NCI-H524 treated with DMSO at 0.1 percent for 48 hours (cell line): ENCODE data around the gene TSC22D2.
A peak's percentile ranks its signal among the peaks of the same experiment; 100 is the strongest.

Experiments used
- DNase-seq: peaks from one replicate; lab custom pipeline; 2025; lab: John Stamatoyannopoulos, UW

The TSC22D2 gene

GRCh38 chr3:150412561-150413231 lies 4.6 kb downstream of the TSC22D2 start:
- peak; percentile 13 for DNase-seq

DNA sequence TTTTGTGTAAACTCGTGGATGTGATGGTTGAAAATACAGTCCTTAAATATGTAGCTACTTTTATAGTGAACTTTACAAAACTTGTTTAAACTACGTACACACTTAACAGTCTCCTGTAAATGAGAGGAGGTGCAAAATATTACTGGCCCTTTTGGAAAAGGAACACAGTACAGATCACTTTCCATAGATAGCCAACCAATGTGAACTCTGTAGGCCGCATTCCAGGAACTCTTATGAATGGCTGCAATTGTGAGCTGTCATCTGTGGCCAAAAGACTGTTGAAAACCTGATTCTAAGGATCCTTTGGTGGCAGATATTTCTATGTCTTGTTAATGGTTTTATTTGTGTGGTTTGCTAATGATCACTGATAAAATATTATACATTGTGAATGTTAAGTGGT lies 6.2 kb downstream of the TSC22D2 start:
- DNase-seq, result no peak

DNA sequence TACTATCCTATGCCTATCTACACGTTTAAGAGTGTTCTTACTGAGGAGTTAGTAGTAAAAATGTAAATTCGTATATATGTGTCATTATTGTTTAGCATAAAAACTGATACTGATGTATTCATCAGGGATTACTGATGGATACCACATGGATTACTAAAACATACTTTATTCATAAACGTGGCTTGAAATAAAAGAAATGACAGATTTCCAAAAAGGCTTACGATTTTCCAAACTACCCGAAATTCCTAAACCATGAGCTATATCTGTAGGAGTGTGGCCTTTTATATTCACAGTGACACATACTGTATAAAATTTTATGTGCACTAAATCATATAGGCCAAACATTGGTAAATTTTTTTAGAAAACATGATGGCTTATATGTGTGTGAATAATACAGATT lies 6.9 kb downstream of the TSC22D2 start:
- no peak for DNase-seq

DNA sequence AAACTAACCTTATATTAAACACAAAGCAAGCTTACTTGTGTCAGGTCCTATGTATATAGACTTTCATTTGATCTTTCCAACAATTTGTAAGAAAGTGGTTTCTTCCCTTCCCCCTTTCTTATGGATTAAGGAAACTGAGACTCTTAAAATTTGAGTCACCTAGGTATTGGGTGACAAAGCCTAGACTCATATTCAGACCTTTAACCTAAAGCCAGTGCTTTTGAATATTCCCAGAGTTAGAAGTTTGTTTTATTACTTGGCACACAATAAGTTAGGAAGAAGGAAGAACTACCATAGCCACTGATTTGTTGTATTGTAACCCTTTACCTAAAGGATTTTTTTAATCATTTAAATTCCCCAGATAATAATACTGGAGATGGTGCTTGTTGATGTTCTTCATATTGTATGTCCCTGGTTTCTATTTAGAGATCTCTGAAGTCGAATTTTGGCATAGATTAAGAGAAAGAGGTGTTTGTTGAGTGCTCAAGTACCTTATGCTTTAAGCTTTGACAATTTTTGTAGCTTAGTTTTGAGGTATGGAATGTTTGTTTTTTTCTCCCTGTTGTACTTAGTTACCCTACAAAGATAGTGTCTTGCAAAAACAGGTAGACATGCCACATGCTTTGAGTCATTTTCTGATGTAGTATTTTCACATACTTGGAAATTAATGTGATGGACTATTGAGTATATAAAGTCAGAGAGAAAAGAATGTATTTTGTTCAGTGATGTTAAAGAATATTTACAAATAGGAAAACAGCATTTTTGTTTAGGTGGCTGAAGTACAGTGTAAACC lies 11.2 kb downstream of the TSC22D2 start:
- no peak for DNase-seq

GRCh38 chr3:150419959-150420358 lies 11.9 kb downstream of the TSC22D2 start:
- DNase-seq, result peak; percentile 11

DNA sequence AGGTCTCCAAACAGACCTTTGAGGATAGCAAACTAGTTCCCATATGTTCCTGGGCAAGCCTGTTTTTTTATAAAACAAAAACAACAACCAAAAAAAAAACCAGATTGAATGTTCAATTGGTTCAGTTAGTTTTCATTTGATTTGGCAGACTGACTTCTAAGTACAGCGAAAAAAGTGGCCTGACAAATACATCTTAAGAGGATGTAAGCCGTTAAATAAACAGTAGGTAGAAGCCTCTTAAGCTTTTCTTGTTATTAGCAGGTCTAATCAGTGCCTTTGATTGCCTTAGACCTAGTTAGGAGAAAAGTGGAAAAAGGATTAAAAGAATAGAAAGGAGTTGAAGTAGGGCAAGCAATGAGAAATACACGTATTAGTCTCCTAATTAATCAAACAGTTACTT lies 13.2 kb downstream of the TSC22D2 start:
- DNase-seq, result no peak

GRCh38 chr3:150421799-150422548 lies 13.9 kb downstream of the TSC22D2 start:
- DNase-seq, result no peak

GRCh38 chr3:150422907-150423306 lies 14.8 kb downstream of the TSC22D2 start:
- no peak for DNase-seq

GRCh38 chr3:150423761-150424160 lies 15.7 kb downstream of the TSC22D2 start:
- no peak for DNase-seq

DNA sequence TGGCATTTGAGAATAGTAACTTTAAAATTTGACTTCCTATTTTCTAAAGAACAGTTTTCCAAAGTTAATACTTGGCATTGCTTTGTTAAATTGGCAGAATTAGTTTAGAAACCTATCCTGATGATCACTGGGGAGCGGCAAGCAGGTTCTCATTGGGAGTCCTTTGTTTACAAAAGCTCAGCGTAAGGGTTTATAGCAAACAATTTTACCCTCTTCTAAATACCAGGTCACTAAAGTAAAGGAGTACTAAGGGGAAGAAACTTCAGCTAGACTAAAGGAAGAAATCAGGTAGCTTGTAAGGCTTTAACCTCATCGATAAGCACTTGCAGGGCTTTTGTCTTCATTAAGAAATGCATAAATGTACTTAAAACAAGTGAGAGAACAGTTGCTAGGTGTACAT lies 18.2 kb downstream of the TSC22D2 start:
- no peak for DNase-seq

- no peak for DNase-seq
These were observed 20.5 kb downstream of the TSC22D2 start for GRCh38 chr3:150428562-150428961.

DNA sequence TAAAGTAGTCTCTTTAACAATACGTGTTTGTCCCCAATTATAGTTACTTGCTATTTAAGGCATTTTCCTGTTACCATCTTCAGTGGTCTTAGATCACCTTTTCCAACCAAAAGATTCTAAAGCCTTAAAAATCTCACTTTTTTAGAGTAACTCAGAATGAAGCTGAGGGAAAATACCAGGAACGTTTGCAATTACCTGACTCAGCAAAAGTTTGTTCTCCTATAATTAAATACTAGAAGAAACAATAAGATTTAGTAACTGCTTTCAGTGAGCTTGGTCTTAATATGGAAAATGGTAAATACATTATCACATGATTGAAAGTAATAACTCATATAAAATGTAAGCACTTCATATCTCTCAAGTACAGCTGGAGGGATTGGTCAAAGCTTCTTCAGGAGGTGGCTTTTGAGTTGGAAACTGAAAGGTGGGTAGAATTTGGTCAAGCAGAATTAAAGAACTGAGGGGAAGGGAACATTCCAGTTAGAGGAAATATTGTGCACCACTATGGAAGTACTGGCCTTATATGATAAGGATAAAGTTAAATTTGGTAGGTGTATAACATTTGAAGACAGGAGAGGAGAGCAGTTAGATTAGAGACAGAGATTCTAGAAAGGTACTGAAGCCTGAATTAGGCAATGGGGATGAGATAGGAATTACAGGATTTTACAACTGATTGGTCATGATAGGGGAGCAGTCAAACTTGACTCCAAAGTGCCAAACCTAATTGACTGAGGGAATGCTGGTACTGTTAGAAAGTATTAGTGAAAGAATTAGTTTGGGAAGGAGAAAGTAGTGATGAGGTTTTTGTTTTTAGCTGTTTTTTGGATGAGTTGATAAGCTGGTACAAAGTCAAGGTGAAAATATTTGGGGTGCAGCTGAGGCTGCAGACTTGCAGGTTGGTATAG lies 21.9 kb downstream of the TSC22D2 start:
- DNase-seq, result no peak

DNA sequence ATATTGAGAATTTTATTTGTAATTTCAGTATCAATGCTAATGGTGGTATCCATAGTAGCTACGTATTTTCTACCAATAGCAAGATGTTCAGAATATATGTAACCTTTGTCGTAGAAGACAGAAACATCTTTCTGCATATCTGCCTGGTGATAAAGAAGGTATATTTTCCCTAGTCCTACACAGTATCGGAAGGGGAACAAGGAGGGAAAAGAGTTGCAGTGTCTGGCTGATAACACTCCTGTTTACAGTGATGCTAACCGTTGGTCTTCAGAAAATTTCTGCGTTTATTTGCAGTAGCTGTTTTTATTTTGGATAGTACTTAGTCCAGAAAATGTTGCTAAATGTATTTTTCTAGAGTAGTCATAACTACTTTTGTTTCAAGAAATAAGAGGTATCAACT lies 25.2 kb downstream of the TSC22D2 start:
- no peak for DNase-seq

- DNase-seq, result no peak
These were observed 26.1 kb downstream of the TSC22D2 start for GRCh38 chr3:150434234-150434633.

GRCh38 chr3:150436161-150436560 lies 28.1 kb downstream of the TSC22D2 start:
- no peak for DNase-seq

GRCh38 chr3:150439657-150440056 lies 31.6 kb downstream of the TSC22D2 start:
- DNase-seq, result no peak

- no peak for DNase-seq
These were observed 35.2 kb downstream of the TSC22D2 start for GRCh38 chr3:150443331-150443741.

DNA sequence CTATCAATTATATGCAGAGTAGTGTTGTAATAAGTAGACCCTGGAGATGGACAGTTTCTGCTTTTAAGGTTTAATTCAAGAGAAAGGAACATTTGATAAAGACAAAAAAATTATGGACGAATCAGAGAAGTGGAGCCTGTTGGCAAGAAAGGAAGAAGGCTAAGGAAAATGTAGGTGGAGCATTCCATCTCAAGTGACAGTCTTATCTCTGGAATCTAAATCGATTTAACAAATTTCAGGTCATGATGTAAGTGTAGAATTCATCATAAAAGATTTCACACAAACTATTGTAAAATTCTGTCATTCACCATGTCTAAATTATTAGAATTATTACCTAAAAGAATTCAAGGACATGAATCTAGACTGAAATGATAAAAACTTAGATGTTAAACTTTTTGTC lies 36.3 kb downstream of the TSC22D2 start:
- no peak for DNase-seq

GRCh38 chr3:150446470-150446977 lies 38.4 kb downstream of the TSC22D2 start:
- DNase-seq, result no peak

GRCh38 chr3:150447084-150447483 lies 39.0 kb downstream of the TSC22D2 start:
- no peak for DNase-seq

DNA sequence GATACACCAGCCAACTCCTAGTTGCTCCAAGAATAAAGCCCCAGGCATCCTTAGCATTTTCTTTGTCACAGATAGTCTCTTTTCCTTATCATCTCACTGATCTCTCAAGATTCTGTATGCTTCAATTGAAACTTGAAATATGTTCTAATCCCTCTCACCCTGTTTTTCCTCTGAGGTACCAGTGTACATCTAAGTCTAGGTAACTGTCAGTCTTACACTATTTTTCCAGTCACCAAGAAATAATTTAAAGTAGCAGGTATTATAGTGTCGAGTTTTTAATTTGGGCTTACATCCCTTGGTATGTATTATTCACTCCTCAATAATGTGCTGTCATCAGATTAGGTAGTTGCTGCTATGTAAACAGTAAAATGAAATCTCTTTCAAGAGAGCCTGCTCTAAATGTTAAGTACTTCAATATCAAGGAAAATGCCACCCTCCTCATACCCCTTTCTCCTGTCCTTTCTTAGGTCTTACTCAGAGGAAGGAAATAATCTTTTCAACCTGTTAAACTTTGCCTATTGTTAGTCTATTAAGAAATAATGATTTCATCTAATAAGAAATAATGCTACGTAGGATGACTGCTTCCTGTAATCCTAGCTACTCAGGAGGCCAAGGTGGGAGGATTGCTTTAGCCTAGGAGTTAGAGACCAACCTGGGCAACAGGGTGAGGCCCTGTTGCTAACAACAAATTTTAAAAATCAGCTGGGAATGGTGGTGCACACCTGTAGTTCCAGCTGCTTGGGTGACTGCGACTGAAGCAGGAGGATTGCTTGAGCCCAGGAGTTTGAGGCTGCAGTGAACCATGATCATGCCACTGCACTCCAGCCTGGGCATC lies 39.8 kb downstream of the TSC22D2 start:
- DNase-seq, result no peak
